ENCODE results near the gene AGPS. TPM values are rescaled to one million over a fixed set of nuclear protein-coding genes. Genes with fewer than 3 reads are reported as not detected.
"Not testable (repeated sequence)": the region's sequence is repeated elsewhere in the genome, so short reads cannot be mapped to it uniquely, and the experiment has no call there.

Gene AGPS
- total RNA-seq, 2 donors from 2014 or later, result 17.5 to 21.7 TPM

DNA sequence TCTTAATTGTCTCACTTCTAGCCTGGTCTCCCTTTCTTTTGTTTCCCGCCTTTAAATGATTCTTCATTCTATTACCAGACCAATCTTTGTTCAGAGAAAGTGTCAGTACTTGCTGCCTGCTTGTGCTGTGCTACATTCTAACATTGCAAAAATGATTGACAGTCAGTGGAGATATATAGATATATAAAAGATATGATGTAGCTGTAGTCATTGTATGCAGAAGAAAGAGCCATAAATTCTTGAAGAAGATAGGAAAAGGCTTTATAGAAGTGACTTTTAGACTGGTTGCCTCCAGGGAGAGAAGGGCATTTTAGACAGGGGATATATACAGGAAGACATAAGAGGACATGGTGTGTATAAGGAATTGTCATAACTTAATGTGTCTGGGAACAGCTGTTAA, 13.6 kb downstream of the AGPS start:
- H3K36me3 ChIP-seq, result no peaks in the 10 kb centered on the region
- TF ChIP-seq, protein P1, sequence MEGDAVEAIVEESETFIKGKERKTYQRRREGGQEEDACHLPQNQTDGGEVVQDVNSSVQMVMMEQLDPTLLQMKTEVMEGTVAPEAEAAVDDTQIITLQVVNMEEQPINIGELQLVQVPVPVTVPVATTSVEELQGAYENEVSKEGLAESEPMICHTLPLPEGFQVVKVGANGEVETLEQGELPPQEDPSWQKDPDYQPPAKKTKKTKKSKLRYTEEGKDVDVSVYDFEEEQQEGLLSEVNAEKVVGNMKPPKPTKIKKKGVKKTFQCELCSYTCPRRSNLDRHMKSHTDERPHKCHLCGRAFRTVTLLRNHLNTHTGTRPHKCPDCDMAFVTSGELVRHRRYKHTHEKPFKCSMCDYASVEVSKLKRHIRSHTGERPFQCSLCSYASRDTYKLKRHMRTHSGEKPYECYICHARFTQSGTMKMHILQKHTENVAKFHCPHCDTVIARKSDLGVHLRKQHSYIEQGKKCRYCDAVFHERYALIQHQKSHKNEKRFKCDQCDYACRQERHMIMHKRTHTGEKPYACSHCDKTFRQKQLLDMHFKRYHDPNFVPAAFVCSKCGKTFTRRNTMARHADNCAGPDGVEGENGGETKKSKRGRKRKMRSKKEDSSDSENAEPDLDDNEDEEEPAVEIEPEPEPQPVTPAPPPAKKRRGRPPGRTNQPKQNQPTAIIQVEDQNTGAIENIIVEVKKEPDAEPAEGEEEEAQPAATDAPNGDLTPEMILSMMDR (IDR thresholded peaks at IDR 0.05), result no peak
- H3K27ac ChIP-seq, result no peak overlapping the region
- no peak overlapping the region for H3K4me3 ChIP-seq
- no peak for ATAC-seq (ENCODE audit: insufficient number of reproducible peaks, low FRiP score, low read depth)
- no peaks in the 10 kb centered on the region for H3K9me3 ChIP-seq
- peaks cover 7 to 9% of the 10 kb centered on the region in 2 donors for H3K4me1 ChIP-seq (ENCODE audit: control insufficient read depth in 1 of 2, low read depth in 2 of 2)
- no peaks in the 10 kb centered on the region for H3K27me3 ChIP-seq (replicated peaks; ENCODE audit: insufficient read depth)
- DNase-seq (ENCODE audit: low spot score), result no peak

DNA sequence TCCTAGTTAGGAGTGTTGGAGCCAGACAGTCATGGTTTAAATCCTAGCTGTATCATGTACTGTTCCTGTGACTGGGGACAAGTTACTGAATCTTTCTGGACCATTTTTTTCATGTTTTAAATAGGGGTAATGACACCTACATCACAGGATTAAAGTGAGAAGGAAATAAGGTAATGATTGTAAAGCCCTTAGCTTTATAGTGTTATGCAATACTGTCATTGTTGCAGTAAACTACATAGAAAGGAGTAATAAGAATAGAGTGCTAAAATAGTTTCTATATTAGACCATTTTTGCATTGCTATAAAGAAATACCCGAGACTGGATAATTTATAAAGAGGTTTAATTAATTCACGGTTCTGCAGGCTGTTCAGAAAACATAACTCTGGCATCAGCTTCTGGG, 14.5 kb downstream of the AGPS start:
- H3K4me1 ChIP-seq (ENCODE audit: control insufficient read depth in 1 of 2, low read depth in 2 of 2), result peaks cover 7 to 9% of the 10 kb centered on the region in 2 donors
- H3K9me3 ChIP-seq, result no peaks in the 10 kb centered on the region
- no peak overlapping the region for H3K27ac ChIP-seq
- TF ChIP-seq, protein P1 (IDR thresholded peaks at IDR 0.05), result no peak
- H3K27me3 ChIP-seq (replicated peaks; ENCODE audit: insufficient read depth), result no peaks in the 10 kb centered on the region
- no peaks in the 10 kb centered on the region for H3K36me3 ChIP-seq
- DNase-seq (ENCODE audit: low spot score), result no peak
- no peak for ATAC-seq (ENCODE audit: insufficient number of reproducible peaks, low FRiP score, low read depth)
- no peak overlapping the region for H3K4me3 ChIP-seq

DNA sequence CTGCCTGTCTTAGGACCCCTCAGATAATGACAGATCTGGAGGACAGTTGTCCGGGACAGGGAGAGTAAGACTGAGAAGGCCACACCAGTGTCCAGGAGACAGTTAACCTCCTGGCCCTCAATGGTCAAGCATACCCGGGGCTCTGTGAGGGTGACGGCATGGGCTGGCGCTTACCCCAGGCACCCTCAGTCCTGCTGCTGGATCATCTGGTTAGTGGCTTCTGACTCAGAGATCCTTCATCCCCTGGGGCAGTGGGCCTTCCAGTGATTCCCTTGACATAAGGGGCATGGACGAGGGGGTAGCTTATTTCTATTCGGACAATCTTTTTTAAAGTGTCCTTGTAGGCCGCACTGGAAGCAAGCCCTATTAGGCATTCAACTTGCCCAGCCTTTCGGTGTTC, 18.1 kb downstream of the AGPS start:
- not testable (repeated sequence) for H3K4me1 ChIP-seq (ENCODE audit: control insufficient read depth in 1 of 2, low read depth in 2 of 2); DNase-seq (ENCODE audit: low spot score); H3K27me3 ChIP-seq (replicated peaks; ENCODE audit: insufficient read depth); H3K4me3 ChIP-seq; H3K9me3 ChIP-seq; H3K36me3 ChIP-seq; ATAC-seq (ENCODE audit: insufficient number of reproducible peaks, low FRiP score, low read depth); H3K27ac ChIP-seq

DNA sequence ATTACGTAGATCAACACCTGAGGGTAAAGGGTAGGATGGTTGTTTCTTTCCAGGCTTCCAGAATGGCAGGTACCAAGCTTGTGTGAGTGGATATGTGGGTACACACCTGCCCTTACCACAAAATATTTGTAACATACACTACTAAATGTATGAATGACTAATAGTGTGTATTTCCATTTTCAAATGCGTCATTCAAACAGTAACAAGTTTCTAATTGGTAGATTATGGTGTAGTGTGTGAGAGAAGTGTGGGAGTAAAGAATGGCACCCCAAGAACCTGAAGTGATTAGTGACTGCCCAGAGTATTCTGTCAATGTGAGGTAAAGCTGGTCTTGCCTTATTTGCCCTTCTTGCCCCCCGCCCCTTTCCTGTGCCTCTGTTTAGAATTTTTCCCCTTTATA, 21.1 kb downstream of the AGPS start:
- ATAC-seq (ENCODE audit: insufficient number of reproducible peaks, low FRiP score, low read depth), result no peak
- H3K36me3 ChIP-seq, result no peaks in the 10 kb centered on the region
- H3K27ac ChIP-seq, result no peak overlapping the region
- DNase-seq (ENCODE audit: low spot score), result no peak
- TF ChIP-seq, protein P1 (IDR thresholded peaks at IDR 0.05), result no peak
- no peak overlapping the region for H3K4me3 ChIP-seq
- H3K4me1 ChIP-seq (ENCODE audit: control insufficient read depth in 1 of 2, low read depth in 2 of 2), result peaks cover 5 to 9% of the 10 kb centered on the region in 2 donors
- H3K27me3 ChIP-seq (replicated peaks; ENCODE audit: insufficient read depth), result no peaks in the 10 kb centered on the region
- no peaks in the 10 kb centered on the region for H3K9me3 ChIP-seq

DNA sequence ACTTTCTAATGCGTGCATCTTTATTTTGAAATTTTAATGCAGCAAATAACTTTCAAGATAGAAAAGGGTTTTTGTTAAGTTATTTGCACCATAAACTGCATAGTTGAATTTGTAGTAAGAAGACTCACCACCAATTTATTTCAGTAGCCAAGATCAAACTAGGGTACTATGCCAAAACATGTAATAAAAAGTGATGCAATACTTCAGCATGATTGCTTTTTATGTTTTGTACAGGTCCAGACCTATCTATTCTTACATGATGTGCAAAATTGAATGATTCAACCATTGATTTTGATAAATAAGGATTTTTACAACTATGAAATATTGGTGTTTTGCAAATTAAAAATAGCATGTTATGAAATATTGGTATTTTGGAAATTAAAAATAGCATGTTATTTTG, 26.7 kb downstream of the AGPS start:
- no peak overlapping the region for H3K27ac ChIP-seq
- H3K27me3 ChIP-seq (replicated peaks; ENCODE audit: insufficient read depth), result no peaks in the 10 kb centered on the region
- peaks cover 13 to 19% of the 10 kb centered on the region in 2 donors for H3K4me1 ChIP-seq (ENCODE audit: control insufficient read depth in 1 of 2, low read depth in 2 of 2)
- ATAC-seq (ENCODE audit: insufficient number of reproducible peaks, low FRiP score, low read depth) (no peak), DNase-seq (ENCODE audit: low spot score) (no peak)
- no peaks in the 10 kb centered on the region for H3K36me3 ChIP-seq
- no peak overlapping the region for H3K4me3 ChIP-seq
- TF ChIP-seq, protein P1 (IDR thresholded peaks at IDR 0.05), result no peak
- no peaks in the 10 kb centered on the region for H3K9me3 ChIP-seq

DNA sequence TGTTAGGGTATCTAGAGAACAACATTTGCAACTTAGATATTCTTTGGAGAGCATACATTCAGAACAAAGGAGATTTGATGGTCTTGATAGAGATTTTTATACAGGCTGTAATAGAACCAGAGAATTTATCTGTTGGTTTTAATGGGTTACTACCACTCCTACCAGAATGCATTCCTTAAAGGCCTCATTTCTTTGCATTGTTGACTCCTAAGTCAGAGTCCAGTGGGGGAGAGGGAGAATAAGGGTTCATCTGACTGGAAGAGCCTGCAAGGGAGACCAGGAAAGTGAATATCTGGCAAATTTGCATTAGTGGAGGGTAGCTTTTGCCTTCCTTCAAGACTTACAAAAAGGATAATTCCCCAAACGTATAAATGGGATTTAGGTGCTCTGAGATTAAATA, 29.7 kb downstream of the AGPS start:
- H3K36me3 ChIP-seq, result no peaks in the 10 kb centered on the region
- peaks cover 12 to 13% of the 10 kb centered on the region in 2 donors for H3K4me1 ChIP-seq (ENCODE audit: control insufficient read depth in 1 of 2, low read depth in 2 of 2)
- no peak for ATAC-seq (ENCODE audit: insufficient number of reproducible peaks, low FRiP score, low read depth)
- DNase-seq (ENCODE audit: low spot score), result no peak
- TF ChIP-seq, protein P1 (IDR thresholded peaks at IDR 0.05), result no peak
- peaks cover 4% of the 10 kb centered on the region for H3K9me3 ChIP-seq
- H3K27ac ChIP-seq, result no peak overlapping the region
- H3K27me3 ChIP-seq (replicated peaks; ENCODE audit: insufficient read depth), result no peaks in the 10 kb centered on the region
- no peak overlapping the region for H3K4me3 ChIP-seq

DNA sequence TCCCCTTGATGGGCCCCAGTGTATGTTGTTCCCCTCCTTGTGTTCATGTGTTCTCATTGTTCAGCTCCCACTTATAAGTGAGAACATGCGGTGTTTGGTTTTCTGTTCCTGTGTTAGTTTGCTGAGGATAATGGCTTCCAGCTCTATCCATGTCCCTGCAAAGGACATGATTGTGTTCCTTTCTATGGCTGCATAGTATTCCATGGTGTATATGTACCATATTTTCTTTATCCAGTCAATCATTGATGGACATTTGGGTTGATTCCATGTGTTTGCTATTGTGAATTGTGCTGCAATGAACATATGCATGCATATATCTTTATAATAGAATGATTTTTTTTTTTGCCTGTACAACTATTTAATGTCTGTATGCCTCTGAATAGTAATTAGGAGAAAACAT, 31.5 kb downstream of the AGPS start:
- ATAC-seq (ENCODE audit: insufficient number of reproducible peaks, low FRiP score, low read depth); H3K36me3 ChIP-seq; H3K27ac ChIP-seq; H3K9me3 ChIP-seq; H3K4me3 ChIP-seq; H3K27me3 ChIP-seq (replicated peaks; ENCODE audit: insufficient read depth); H3K4me1 ChIP-seq (ENCODE audit: control insufficient read depth in 1 of 2, low read depth in 2 of 2); DNase-seq (ENCODE audit: low spot score): not testable (repeated sequence)

DNA sequence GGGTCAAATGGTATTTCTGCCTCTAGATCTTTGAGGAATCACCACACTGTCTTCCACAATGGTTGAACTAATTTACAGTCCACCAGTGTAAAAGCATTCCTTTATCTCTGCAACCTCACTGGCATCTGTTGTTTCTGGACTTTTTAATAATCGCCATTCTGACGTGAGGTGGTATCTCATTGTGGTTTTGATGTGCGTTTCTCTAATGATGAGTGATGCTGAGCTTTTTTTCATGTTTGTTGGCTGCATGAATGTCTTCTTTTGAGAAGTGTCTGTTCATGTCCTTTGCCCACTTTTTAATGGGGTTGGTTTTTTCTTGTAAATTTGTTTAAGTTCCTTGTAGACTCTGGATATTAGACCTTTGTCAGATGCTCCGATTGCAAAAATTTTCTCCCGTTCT, 32.0 kb downstream of the AGPS start:
- H3K4me3 ChIP-seq; H3K9me3 ChIP-seq; H3K4me1 ChIP-seq (ENCODE audit: control insufficient read depth in 1 of 2, low read depth in 2 of 2); DNase-seq (ENCODE audit: low spot score); H3K36me3 ChIP-seq; H3K27me3 ChIP-seq (replicated peaks; ENCODE audit: insufficient read depth); H3K27ac ChIP-seq; ATAC-seq (ENCODE audit: insufficient number of reproducible peaks, low FRiP score, low read depth): not testable (repeated sequence)
